WTC11 (cell line): ENCODE data around the gene ASXL3. TPM values are rescaled to one million over a fixed set of nuclear protein-coding genes. Genes with fewer than 3 reads are reported as not detected.

ENCODE experiments used
- ATAC-seq: fragments of 200-7000 bp; cut with Tn5 transposase; 2 replicates; pipeline ENCODE4 v1.10.0; 2021; ENCODE audit warnings: mild to moderate bottlenecking, moderate library complexity
- CTCF ChIA-PET: fragments of 300-600 bp; sonication (Branson Sonifier 250); formaldehyde crosslinking; loops from one replicate; lab custom pipeline; 2021; ENCODE audit warnings: antibody characterized with exemption; lab: Charles Lee
- POLR2A ChIA-PET: fragments of 350-600 bp; sonication (Branson Sonifier 250); formaldehyde crosslinking; loops from one replicate; lab custom pipeline; 2021; ENCODE audit warnings: antibody characterized with exemption; lab: Charles Lee
- DNase-seq: peaks from one replicate; pipeline ENCODE4 v3.0.0; 2021; ENCODE audit warnings: low spot score
- H3K27ac Mint-ChIP-seq: 2 replicates; pipeline ENCODE4 v1.8.0; 2021; ENCODE audit warnings: mixed read lengths
- H3K27me3 Mint-ChIP-seq: 2 replicates; pipeline ENCODE4 v1.8.0; 2021; ENCODE audit warnings: low read depth, mild to moderate bottlenecking, moderate library complexity, mixed read lengths
- H3K36me3 Mint-ChIP-seq: 2 replicates; pipeline ENCODE4 v1.8.0; 2021; ENCODE audit warnings: mixed read lengths
- H3K4me1 Mint-ChIP-seq: 2 replicates; pipeline ENCODE4 v1.8.0; 2022; ENCODE audit warnings: mixed read lengths
- H3K4me3 Mint-ChIP-seq: 2 replicates; pipeline ENCODE4 v1.8.0; 2021; ENCODE audit warnings: mild to moderate bottlenecking, moderate library complexity, mixed read lengths
- H3K9me3 Mint-ChIP-seq: 2 replicates; pipeline ENCODE4 v1.8.0; 2021; ENCODE audit warnings: mixed read lengths
- CREB1 ChIP-seq: sonication (generic); formaldehyde crosslinking; IDR thresholded peaks from 2 replicates; pipeline ENCODE4 v1.8.0; 2023; ENCODE audit warnings: mild to moderate bottlenecking, missing genetic modification reagents
- CREM ChIP-seq: sonication (generic); formaldehyde crosslinking; IDR thresholded peaks from 2 replicates; pipeline ENCODE4 v1.8.1; 2022; ENCODE audit warnings: mild to moderate bottlenecking, missing genetic modification reagents, moderate library complexity
- ELF4 ChIP-seq: sonication (generic); formaldehyde crosslinking; IDR thresholded peaks from 2 replicates; pipeline ENCODE4 v1.8.1; 2022; ENCODE audit warnings: low read depth, mild to moderate bottlenecking, moderate library complexity, missing genetic modification reagents
- EMX1 ChIP-seq: fragments of 250-450 bp; sonication (Bioruptor Pico); IDR thresholded peaks from 2 replicates; pipeline ENCODE4 v1.8.0; 2021; ENCODE audit warnings: mild to moderate bottlenecking
- JAZF1 ChIP-seq: fragments of 250-450 bp; sonication (Bioruptor Pico); IDR thresholded peaks from 2 replicates; pipeline ENCODE4 v1.9.0; 2021; ENCODE audit warnings: moderate library complexity, mild to moderate bottlenecking, inconsistent platforms
- MYBL2 ChIP-seq: sonication (generic); formaldehyde crosslinking; IDR thresholded peaks from 2 replicates; pipeline ENCODE4 v1.8.1; 2023; ENCODE audit warnings: mild to moderate bottlenecking, moderate library complexity, missing genetic modification reagents
- RORB ChIP-seq: fragments of 250-450 bp; sonication (Bioruptor Pico); IDR thresholded peaks from 2 replicates; pipeline ENCODE4 v1.9.0; 2021; ENCODE audit warnings: mild to moderate bottlenecking
- SMAD3 ChIP-seq: sonication (generic); formaldehyde crosslinking; IDR thresholded peaks from 2 replicates; pipeline ENCODE4 v1.8.0; 2022; ENCODE audit warnings: missing genetic modification reagents, mild to moderate bottlenecking, borderline replicate concordance
- SOX15 ChIP-seq: fragments of 250-450 bp; sonication (Bioruptor Pico); IDR thresholded peaks from 2 replicates; pipeline ENCODE4 v1.9.0; 2021; ENCODE audit warnings: mild to moderate bottlenecking
- TCF7 ChIP-seq: sonication (generic); formaldehyde crosslinking; IDR thresholded peaks from 2 replicates; pipeline ENCODE4 v1.8.0; 2022; ENCODE audit warnings: mild to moderate bottlenecking, low read depth, missing genetic modification reagents, moderate library complexity
- ZNF121 ChIP-seq: sonication (generic); formaldehyde crosslinking; IDR thresholded peaks from 2 replicates; pipeline ENCODE4 v1.8.0; 2023; ENCODE audit warnings: missing genetic modification reagents
- ZNF263 ChIP-seq: sonication (generic); formaldehyde crosslinking; IDR thresholded peaks from 2 replicates; pipeline ENCODE4 v1.8.1; 2022; ENCODE audit warnings: low read depth, mild to moderate bottlenecking, moderate library complexity, missing genetic modification reagents
- ZNF396 ChIP-seq: fragments of 250-450 bp; sonication (Bioruptor Pico); IDR thresholded peaks from 2 replicates; pipeline ENCODE4 v1.8.0; 2021; ENCODE audit warnings: mild to moderate bottlenecking, moderate library complexity, borderline replicate concordance
- ZNF416 ChIP-seq: fragments of 250-450 bp; sonication (Bioruptor Pico); IDR thresholded peaks from 2 replicates; pipeline ENCODE4 v1.9.0; 2021; ENCODE audit warnings: mild to moderate bottlenecking, inconsistent platforms
- ZNF671 ChIP-seq: fragments of 250-450 bp; sonication (Bioruptor Pico); IDR thresholded peaks from 2 replicates; pipeline ENCODE4 v1.8.0; 2021; ENCODE audit warnings: mild to moderate bottlenecking
- total RNA-seq: library from RNA; stranded (reverse); gene quantifications from 3 replicates; pipeline ENCODE4 v1.2.3, GENCODE V29; 2021
- TF ChIP-seq, protein P1 (sequence below): sonication (generic); formaldehyde crosslinking; IDR thresholded peaks from 2 replicates; pipeline ENCODE4 v1.8.1; 2022; ENCODE audit warnings: low read depth, mild to moderate bottlenecking, moderate library complexity, missing genetic modification reagents, borderline replicate concordance
- TF ChIP-seq, protein P2 (sequence below): fragments of 250-450 bp; sonication (Bioruptor Pico); IDR thresholded peaks from 2 replicates; pipeline ENCODE4 v1.9.0; 2021; ENCODE audit warnings: mild to moderate bottlenecking
- TF ChIP-seq, protein P3 (sequence below): sonication (generic); formaldehyde crosslinking; IDR thresholded peaks from 2 replicates; pipeline ENCODE4 v1.8.0; 2022; ENCODE audit warnings: mild to moderate bottlenecking, missing genetic modification reagents
- TF ChIP-seq, protein P4 (sequence below): fragments of 250-450 bp; sonication (Bioruptor Pico); IDR thresholded peaks from 2 replicates; pipeline ENCODE4 v1.8.0; 2021; ENCODE audit warnings: mild to moderate bottlenecking
- TF ChIP-seq, protein P5 (sequence below): sonication (generic); formaldehyde crosslinking; IDR thresholded peaks from 2 replicates; pipeline ENCODE4 v1.8.1; 2023; ENCODE audit warnings: mild to moderate bottlenecking, moderate library complexity, missing genetic modification reagents
- TF ChIP-seq, protein P6 (sequence below): fragments of 250-450 bp; sonication (Bioruptor Pico); IDR thresholded peaks from 2 replicates; pipeline ENCODE4 v1.9.0; 2021; ENCODE audit warnings: mild to moderate bottlenecking, borderline replicate concordance
- TF ChIP-seq, protein P7 (sequence below): sonication (generic); formaldehyde crosslinking; IDR thresholded peaks from 2 replicates; pipeline ENCODE4 v1.8.1; 2022; ENCODE audit warnings: mild to moderate bottlenecking, moderate library complexity, missing genetic modification reagents

ASXL3 gene
- total RNA-seq, 1 experiment from 2014 or later, result 0.35 TPM

DNA sequence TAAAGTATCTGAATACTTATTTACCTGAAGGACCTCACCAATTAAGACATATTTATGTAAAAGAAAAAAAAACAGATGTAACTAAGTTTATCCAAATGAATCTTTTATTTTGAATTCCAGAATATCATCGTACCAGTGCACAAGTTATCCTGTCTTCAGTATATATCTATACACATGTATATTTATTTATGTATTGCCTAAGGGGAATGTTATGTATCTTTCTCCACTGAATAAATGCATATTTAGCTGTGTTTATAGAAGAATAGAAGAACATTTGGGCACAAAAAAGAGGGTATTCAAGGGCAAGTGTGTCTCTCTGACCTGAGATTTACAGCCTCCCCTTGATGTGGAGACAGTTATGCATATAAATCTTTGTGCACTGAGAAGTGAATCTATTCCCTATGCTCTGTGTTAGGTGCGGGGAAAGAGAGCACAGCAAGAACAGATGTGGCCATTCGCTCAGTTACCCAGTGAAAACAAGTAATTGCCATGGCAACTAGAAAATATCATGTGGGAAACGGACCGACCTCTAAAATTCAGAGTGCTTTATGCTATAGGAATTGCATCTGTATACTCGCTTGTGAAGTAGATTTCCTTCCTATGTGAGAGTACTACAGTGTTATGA, 39.5 kb upstream of the ASXL3 start:
- Mint-ChIP-seq H3K9me3 (peaks cover 4% of the 10 kb centered on the region), H3K4me1 (peaks cover 9% of the 10 kb centered on the region), H3K27me3 (no peaks in the 10 kb centered on the region), H3K36me3 (no peaks in the 10 kb centered on the region), H3K4me3 (no peak overlapping the region), H3K27ac (no peak overlapping the region)
- ChIA-PET POLR2A (no interaction called here), CTCF (no interaction called here)
- DNase-seq, result no peak
- no peak for TF ChIP-seq SOX15 (CRISPR knock-in tag)
- no peak for TF ChIP-seq CREM (CRISPR knock-in tag)
- TF ChIP-seq, protein P1, sequence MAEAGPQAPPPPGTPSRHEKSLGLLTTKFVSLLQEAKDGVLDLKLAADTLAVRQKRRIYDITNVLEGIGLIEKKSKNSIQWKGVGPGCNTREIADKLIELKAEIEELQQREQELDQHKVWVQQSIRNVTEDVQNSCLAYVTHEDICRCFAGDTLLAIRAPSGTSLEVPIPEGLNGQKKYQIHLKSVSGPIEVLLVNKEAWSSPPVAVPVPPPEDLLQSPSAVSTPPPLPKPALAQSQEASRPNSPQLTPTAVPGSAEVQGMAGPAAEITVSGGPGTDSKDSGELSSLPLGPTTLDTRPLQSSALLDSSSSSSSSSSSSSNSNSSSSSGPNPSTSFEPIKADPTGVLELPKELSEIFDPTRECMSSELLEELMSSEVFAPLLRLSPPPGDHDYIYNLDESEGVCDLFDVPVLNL (CRISPR knock-in tag), result no peak
- no peak for TF ChIP-seq ZNF121
- no peak for TF ChIP-seq ZNF416 (CRISPR knock-in tag)
- TF ChIP-seq RORB (CRISPR knock-in tag), result no peak
- TF ChIP-seq, protein P2, sequence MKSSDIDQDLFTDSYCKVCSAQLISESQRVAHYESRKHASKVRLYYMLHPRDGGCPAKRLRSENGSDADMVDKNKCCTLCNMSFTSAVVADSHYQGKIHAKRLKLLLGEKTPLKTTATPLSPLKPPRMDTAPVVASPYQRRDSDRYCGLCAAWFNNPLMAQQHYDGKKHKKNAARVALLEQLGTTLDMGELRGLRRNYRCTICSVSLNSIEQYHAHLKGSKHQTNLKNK, result no peak
- TF ChIP-seq, protein P3, sequence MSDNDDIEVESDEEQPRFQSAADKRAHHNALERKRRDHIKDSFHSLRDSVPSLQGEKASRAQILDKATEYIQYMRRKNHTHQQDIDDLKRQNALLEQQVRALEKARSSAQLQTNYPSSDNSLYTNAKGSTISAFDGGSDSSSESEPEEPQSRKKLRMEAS (CRISPR knock-in tag), result no peak
- ATAC-seq, result no peak

DNA sequence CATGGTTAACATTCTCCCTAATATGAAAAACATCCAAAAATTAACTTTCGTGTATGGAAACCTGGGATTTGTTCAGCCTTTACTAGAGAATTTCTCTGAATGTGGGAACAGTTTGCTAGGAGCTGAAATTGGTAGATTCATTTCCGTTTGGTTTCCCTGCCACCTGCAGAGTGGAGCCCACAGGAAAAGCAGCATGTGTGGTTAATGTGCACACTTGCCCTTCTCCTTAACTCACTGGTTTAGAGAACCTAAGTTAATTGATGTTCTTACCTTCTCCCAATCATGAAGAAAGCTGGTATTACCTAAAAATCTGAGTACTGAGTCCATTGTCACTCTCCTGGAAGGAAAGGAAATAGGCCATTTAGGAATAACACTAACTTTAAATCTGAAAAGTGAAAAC, 37.6 kb upstream of the ASXL3 start:
- TF ChIP-seq JAZF1 (CRISPR knock-in tag) (no peak), ZNF263 (no peak), RORB (CRISPR knock-in tag) (no peak), CREB1 (CRISPR knock-in tag) (no peak), ZNF671 (CRISPR knock-in tag) (no peak), ZNF396 (CRISPR knock-in tag) (no peak), SOX15 (CRISPR knock-in tag) (no peak), ELF4 (CRISPR knock-in tag) (no peak), EMX1 (CRISPR knock-in tag) (no peak), TCF7 (CRISPR knock-in tag) (no peak), MYBL2 (CRISPR knock-in tag) (no peak), SMAD3 (CRISPR knock-in tag) (no peak)
- TF ChIP-seq, protein P4, sequence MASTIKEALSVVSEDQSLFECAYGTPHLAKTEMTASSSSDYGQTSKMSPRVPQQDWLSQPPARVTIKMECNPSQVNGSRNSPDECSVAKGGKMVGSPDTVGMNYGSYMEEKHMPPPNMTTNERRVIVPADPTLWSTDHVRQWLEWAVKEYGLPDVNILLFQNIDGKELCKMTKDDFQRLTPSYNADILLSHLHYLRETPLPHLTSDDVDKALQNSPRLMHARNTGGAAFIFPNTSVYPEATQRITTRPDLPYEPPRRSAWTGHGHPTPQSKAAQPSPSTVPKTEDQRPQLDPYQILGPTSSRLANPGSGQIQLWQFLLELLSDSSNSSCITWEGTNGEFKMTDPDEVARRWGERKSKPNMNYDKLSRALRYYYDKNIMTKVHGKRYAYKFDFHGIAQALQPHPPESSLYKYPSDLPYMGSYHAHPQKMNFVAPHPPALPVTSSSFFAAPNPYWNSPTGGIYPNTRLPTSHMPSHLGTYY, result no peak
- TF ChIP-seq, protein P5, sequence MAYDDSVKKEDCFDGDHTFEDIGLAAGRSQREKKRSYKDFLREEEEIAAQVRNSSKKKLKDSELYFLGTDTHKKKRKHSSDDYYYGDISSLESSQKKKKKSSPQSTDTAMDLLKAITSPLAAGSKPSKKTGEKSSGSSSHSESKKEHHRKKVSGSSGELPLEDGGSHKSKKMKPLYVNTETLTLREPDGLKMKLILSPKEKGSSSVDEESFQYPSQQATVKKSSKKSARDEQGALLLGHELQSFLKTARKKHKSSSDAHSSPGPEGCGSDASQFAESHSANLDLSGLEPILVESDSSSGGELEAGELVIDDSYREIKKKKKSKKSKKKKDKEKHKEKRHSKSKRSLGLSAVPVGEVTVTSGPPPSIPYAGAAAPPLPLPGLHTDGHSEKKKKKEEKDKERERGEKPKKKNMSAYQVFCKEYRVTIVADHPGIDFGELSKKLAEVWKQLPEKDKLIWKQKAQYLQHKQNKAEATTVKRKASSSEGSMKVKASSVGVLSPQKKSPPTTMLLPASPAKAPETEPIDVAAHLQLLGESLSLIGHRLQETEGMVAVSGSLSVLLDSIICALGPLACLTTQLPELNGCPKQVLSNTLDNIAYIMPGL, result no peak
- TF ChIP-seq, protein P6, sequence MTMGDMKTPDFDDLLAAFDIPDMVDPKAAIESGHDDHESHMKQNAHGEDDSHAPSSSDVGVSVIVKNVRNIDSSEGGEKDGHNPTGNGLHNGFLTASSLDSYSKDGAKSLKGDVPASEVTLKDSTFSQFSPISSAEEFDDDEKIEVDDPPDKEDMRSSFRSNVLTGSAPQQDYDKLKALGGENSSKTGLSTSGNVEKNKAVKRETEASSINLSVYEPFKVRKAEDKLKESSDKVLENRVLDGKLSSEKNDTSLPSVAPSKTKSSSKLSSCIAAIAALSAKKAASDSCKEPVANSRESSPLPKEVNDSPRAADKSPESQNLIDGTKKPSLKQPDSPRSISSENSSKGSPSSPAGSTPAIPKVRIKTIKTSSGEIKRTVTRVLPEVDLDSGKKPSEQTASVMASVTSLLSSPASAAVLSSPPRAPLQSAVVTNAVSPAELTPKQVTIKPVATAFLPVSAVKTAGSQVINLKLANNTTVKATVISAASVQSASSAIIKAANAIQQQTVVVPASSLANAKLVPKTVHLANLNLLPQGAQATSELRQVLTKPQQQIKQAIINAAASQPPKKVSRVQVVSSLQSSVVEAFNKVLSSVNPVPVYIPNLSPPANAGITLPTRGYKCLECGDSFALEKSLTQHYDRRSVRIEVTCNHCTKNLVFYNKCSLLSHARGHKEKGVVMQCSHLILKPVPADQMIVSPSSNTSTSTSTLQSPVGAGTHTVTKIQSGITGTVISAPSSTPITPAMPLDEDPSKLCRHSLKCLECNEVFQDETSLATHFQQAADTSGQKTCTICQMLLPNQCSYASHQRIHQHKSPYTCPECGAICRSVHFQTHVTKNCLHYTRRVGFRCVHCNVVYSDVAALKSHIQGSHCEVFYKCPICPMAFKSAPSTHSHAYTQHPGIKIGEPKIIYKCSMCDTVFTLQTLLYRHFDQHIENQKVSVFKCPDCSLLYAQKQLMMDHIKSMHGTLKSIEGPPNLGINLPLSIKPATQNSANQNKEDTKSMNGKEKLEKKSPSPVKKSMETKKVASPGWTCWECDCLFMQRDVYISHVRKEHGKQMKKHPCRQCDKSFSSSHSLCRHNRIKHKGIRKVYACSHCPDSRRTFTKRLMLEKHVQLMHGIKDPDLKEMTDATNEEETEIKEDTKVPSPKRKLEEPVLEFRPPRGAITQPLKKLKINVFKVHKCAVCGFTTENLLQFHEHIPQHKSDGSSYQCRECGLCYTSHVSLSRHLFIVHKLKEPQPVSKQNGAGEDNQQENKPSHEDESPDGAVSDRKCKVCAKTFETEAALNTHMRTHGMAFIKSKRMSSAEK (CRISPR knock-in tag), result no peak
- TF ChIP-seq, protein P1 (CRISPR knock-in tag), result no peak
- TF ChIP-seq, protein P7, sequence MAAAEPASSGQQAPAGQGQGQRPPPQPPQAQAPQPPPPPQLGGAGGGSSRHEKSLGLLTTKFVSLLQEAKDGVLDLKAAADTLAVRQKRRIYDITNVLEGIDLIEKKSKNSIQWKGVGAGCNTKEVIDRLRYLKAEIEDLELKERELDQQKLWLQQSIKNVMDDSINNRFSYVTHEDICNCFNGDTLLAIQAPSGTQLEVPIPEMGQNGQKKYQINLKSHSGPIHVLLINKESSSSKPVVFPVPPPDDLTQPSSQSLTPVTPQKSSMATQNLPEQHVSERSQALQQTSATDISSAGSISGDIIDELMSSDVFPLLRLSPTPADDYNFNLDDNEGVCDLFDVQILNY (CRISPR knock-in tag), result no peak
- no peak overlapping the region for H3K27ac Mint-ChIP-seq
- peaks cover 12% of the 10 kb centered on the region for H3K4me1 Mint-ChIP-seq
- ATAC-seq, result no peak
- no peaks in the 10 kb centered on the region for H3K36me3 Mint-ChIP-seq
- DNase-seq, result no peak
- H3K4me3 Mint-ChIP-seq, result no peak overlapping the region
- ChIA-PET POLR2A (no interaction called here), CTCF (interaction anchor here (1.2 kb wide), 1 partner anchor 308 kb away, joined by 3 read pairs; no protein-coding TSS in a partner anchor)
- peaks cover 4% of the 10 kb centered on the region for H3K9me3 Mint-ChIP-seq
- H3K27me3 Mint-ChIP-seq, result no peaks in the 10 kb centered on the region
